AG04449 (cell line): ENCODE results near the gene INVS.
"Not testable (repeated sequence)": the region's sequence is repeated elsewhere in the genome, so short reads cannot be mapped to it uniquely, and the experiment has no call there.

Experiments used
- CTCF ChIA-PET: fragments of 350-600 bp; formaldehyde crosslinking; extraction: SDS; loops from one replicate; lab custom pipeline; 2021; ENCODE audit warnings: antibody characterized with exemption; lab: Yijun Ruan, JAX
- POLR2A ChIA-PET: fragments of 400-600, 350-600 bp; formaldehyde crosslinking; extraction: SDS; loops from one replicate; lab custom pipeline; 2020; ENCODE audit warnings: antibody characterized with exemption, inconsistent platforms; lab: Yijun Ruan, JAX
- DNase-seq: peaks from one replicate; pipeline ENCODE4 v3.0.0-alpha.2; 2010; ENCODE audit warnings: low read depth, low spot score
- H3K4me3 ChIP-seq: 2 replicates; pipeline ENCODE4 v1.5.1; 2011; ENCODE audit warnings: low read depth, mild to moderate bottlenecking, control low read depth, low read length
- CTCF ChIP-seq: IDR thresholded peaks from one replicate; pipeline ENCODE4 v1.5.1; 2011; ENCODE audit warnings: mild to moderate bottlenecking, moderate library complexity, low read length, control low read depth, inconsistent platforms; ENCODE audit not compliant: insufficient read depth; ENCODE audit errors: missing control alignments

Gene INVS

GRCh38 chr9:100229136-100229535 is 130.1 kb downstream of the INVS start:
- no peak overlapping the region for H3K4me3 ChIP-seq
- CTCF ChIA-PET = no interaction called here
- POLR2A ChIA-PET = no interaction called here
- no peak for DNase-seq
- no peak for TF ChIP-seq CTCF

- DNase-seq = no peak
- H3K4me3 ChIP-seq = no peak overlapping the region
- POLR2A ChIA-PET = no interaction called here
- no peak for TF ChIP-seq CTCF
- CTCF ChIA-PET = no interaction called here
These were observed 130.5 kb downstream of the INVS start for GRCh38 chr9:100229561-100229960.

- POLR2A ChIA-PET, DNase-seq, H3K4me3 ChIP-seq, CTCF ChIA-PET: not testable (repeated sequence)
These were observed 137.9 kb downstream of the INVS start for GRCh38 chr9:100236986-100237385.

GRCh38 chr9:100240512-100240911 is 141.5 kb downstream of the INVS start:
- ChIA-PET CTCF (no interaction called here), POLR2A (no interaction called here)
- no peak for DNase-seq

GRCh38 chr9:100267211-100267610 is 168.2 kb downstream of the INVS start:
- H3K4me3 ChIP-seq = no peak overlapping the region
- ChIA-PET POLR2A (no interaction called here), CTCF (no interaction called here)
- DNase-seq = no peak
- no peak for TF ChIP-seq CTCF

More at GRCh38 chr9:100240512-100240911, 141.5 kb downstream of the INVS start:
- no peak for TF ChIP-seq CTCF
- H3K4me3 ChIP-seq = no peak overlapping the region

- ChIA-PET CTCF (no interaction called here), POLR2A (no interaction called here)
- no peak for TF ChIP-seq CTCF
- DNase-seq = no peak
- H3K4me3 ChIP-seq = no peak overlapping the region
These were observed 169.2 kb downstream of the INVS start for GRCh38 chr9:100268271-100268670.

GRCh38 chr9:100269656-100270055 is 170.6 kb downstream of the INVS start:
- ChIA-PET POLR2A (no interaction called here), CTCF (interaction anchor here (1.4 to 1.6 kb wide), 2 partner anchors 12 to 55 kb away, joined by 3 to 4 read pairs; no protein-coding TSS in a partner anchor)
- TF ChIP-seq CTCF = no peak
- no peak for DNase-seq
- no peak overlapping the region for H3K4me3 ChIP-seq
